Adrenal gland (tissue), 12 donors: ENCODE results near the gene MGAT5B. TPM values are rescaled to one million over a fixed set of nuclear protein-coding genes. Genes with fewer than 3 reads are reported as not detected.

ENCODE experiments used
- DNase-seq, 7 donors: peaks; one replicate each; pipeline ENCODE4 v3.0.0-alpha.2; 2019 to 2020
- H3K27ac ChIP-seq, 5 donors: fragments of 200-600 bp; sonication (generic) in 4 of 5; 1 replicate in 3 of 5; 2 replicates in 2 of 5; pipeline versions ENCODE4 v1.5.1 to v1.8.0; 2016 to 2020; ENCODE audit warnings: mild to moderate bottlenecking in 1 of 5
- H3K27me3 ChIP-seq: fragments of 200-600 bp; 2 replicates; pipeline ENCODE4 v1.8.0; 2021
- H3K36me3 ChIP-seq, 2 donors: fragments of 200-600 bp; replicated peaks in 1 of 2; 1 replicate in 1 of 2; 2 replicates in 1 of 2; pipeline versions ENCODE4 v1.5.1 to v1.8.0; 2018 to 2022
- H3K4me1 ChIP-seq, 2 donors: fragments of 200-600 bp; replicated peaks in 1 of 2; 1 replicate in 1 of 2; 2 replicates in 1 of 2; pipeline versions ENCODE4 v1.5.1 to v1.8.0; 2018 to 2021
- H3K4me3 ChIP-seq, 4 donors: fragments of 200-600 bp; sonication (generic) in 3 of 4; one replicate each; pipeline ENCODE4 v1.5.1; 2016 to 2018
- H3K9me3 ChIP-seq, 3 donors: fragments of 200-600 bp; sonication (generic) in 1 of 3; replicated peaks in 1 of 3; 1 replicate in 2 of 3; 2 replicates in 1 of 3; pipeline versions ENCODE4 v1.5.1 to v1.8.0; 2016 to 2021
- POLR2A ChIP-seq, 2 donors: fragments of 450-650 bp; IDR thresholded peaks; one replicate each; pipeline ENCODE4 v1.6.1; 2017; ENCODE audit warnings: antibody characterized with exemption in 2 of 2, mild to moderate bottlenecking in 2 of 2, moderate library complexity in 1 of 2
- WGBS, 4 donors: extraction: QIAGEN DNeasy Blood & Tissue Kit in 2 of 4; methylation state at CpG; one replicate each; pipeline versions ENCODE4 v1.1.5 to v1.1.7; 2013 to 2017; 5-methylcytosine and 5-hydroxymethylcytosine counted together
- intact Hi-C, 2 donors: fragments of 100-400 bp; cut with DNase I; formaldehyde crosslinking; loops; one replicate each; pipeline versions ENCODE4 v1.14.1 to v1.15.0; 2022 to 2023
- polyA plus RNA-seq, 3 donors: library from polyadenylated mRNA; stranded (reverse); fragments of 200-250 nt in 2 of 3; fragments of 350-450 nt in 1 of 3; fragmentation: Illumina TruSeq in 1 of 3; extraction: RNeasy Lipid Tissue Mini Kit (QIAGEN cat#74804) in 1 of 3; gene quantifications; one replicate each; pipeline ENCODE4 v1.2.3, GENCODE V29; 2013 to 2014
- total RNA-seq, 9 donors: library from RNA; depleted of rRNA in 4 of 9; stranded (reverse); fragments of >200 nt in 4 of 9; fragments of 120-200 nt in 1 of 9; fragmentation: NEBNext Ultra II Directional in 1 of 9; extraction: Animal tissue kit (Norgen Biotek cat#: 25700) in 1 of 9; gene quantifications; one replicate each; pipeline versions ENCODE4 v1.1.0 to v1.2.4, GENCODE V29; 2013 to 2023
- TF ChIP-seq, protein P1 (sequence below), 6 experiments: fragments of 450-650 bp in 4 of 6; fragments of 200-600 bp in 2 of 6; sonication (generic) in 1 of 6; IDR thresholded peaks; 1 replicate in 5 of 6; 2 replicates in 1 of 6; pipeline versions ENCODE4 v1.5.1 to v1.8.0; 2016 to 2021; ENCODE audit warnings: antibody characterized with exemption in 6 of 6, mild to moderate bottlenecking in 2 of 6, moderate library complexity in 1 of 6
- donor health status: healthy with polysubstance abuse.
- donor health status: Bipolar disorder and iron deficiency.
- donor health status: DM: yes; HTN: yes; CAD: no.
- donor health status: DM: no; HTN: no; CAD: no.
- donor health status: DM: no; HTN: no; CAD: no.
- donor health status: DM: yes; HTN: yes; CAD: no.

The MGAT5B gene
- total and polyA plus RNA-seq, 12 donors, result 0.24 to 1.0 (median 0.70) TPM; not detected in 1

DNA sequence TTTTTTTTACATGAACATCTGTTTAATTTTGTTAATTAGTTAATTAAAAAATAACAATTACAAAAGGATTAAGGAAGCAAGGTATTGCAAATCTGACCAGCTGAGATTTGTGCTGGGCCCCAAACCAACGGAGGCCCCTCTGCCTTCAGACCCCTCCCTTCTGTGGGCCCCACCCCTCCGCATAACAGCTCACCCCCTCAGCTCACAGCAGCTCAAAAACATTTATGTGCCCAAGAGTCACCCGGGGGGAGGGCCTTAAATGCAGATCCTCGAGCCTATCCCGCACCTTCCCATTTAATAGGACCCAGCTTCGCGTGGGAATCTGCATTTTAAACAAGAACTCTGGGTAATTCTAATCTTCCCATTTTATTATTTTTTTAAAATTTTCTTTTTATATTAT, 75.0 kb downstream of the MGAT5B start:
- 76 to 85% (median 83%) methylated on average over 7 of the region's 7 CpGs for WGBS, 4 donors
- Histone ChIP-seq H3K9me3 (no peaks in the 10 kb centered on the region), H3K4me3 (no peak overlapping the region), H3K4me1 (no peaks in the 10 kb centered on the region), H3K27ac (no peak overlapping the region), H3K36me3 (no peaks in the 10 kb centered on the region), H3K27me3 (no peaks in the 10 kb centered on the region)
- intact Hi-C loops, result no loop called here
- DNase-seq, result no peak
- TF ChIP-seq POLR2A (IDR thresholded peaks at IDR 0.05), result no peak
- TF ChIP-seq, protein P1, sequence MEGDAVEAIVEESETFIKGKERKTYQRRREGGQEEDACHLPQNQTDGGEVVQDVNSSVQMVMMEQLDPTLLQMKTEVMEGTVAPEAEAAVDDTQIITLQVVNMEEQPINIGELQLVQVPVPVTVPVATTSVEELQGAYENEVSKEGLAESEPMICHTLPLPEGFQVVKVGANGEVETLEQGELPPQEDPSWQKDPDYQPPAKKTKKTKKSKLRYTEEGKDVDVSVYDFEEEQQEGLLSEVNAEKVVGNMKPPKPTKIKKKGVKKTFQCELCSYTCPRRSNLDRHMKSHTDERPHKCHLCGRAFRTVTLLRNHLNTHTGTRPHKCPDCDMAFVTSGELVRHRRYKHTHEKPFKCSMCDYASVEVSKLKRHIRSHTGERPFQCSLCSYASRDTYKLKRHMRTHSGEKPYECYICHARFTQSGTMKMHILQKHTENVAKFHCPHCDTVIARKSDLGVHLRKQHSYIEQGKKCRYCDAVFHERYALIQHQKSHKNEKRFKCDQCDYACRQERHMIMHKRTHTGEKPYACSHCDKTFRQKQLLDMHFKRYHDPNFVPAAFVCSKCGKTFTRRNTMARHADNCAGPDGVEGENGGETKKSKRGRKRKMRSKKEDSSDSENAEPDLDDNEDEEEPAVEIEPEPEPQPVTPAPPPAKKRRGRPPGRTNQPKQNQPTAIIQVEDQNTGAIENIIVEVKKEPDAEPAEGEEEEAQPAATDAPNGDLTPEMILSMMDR (IDR thresholded peaks at IDR 0.05), result no peak

DNA sequence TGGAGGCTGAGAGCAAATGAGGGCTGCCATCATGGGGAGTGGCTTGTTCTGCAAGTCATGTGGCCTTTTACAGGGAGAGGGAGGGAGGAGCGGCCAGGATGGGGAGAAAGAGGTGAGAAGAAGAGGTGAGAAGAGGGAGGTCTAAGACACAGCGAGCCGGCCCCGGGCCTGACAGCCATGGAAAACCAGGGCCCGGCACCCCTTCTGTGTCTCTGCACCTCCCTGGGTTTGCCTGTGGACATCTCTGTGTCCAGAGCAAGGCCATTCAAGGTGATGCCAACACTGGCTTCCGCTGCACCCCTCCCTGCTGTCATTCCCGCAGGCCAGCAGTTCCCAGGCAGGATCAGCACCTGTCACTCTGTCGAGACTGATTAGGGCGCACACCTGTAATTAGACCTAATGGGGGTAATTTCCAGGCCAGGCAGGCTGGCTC, 75.6 kb downstream of the MGAT5B start:
- 71 to 93% (median 86%) methylated on average over 6 to 9 of the region's 9 CpGs for WGBS, 4 donors
- no peaks in the 10 kb centered on the region for H3K36me3 ChIP-seq
- no peaks in the 10 kb centered on the region for H3K27me3 ChIP-seq
- no peaks in the 10 kb centered on the region for H3K9me3 ChIP-seq
- TF ChIP-seq, protein P1 (IDR thresholded peaks at IDR 0.05), result no peak
- no peak for TF ChIP-seq POLR2A (IDR thresholded peaks at IDR 0.05)
- intact Hi-C loops, result no loop called here
- H3K4me1 ChIP-seq, result no peaks in the 10 kb centered on the region
- DNase-seq, result no peak
- no peak overlapping the region for H3K27ac ChIP-seq
- H3K4me3 ChIP-seq, result no peak overlapping the region

DNA sequence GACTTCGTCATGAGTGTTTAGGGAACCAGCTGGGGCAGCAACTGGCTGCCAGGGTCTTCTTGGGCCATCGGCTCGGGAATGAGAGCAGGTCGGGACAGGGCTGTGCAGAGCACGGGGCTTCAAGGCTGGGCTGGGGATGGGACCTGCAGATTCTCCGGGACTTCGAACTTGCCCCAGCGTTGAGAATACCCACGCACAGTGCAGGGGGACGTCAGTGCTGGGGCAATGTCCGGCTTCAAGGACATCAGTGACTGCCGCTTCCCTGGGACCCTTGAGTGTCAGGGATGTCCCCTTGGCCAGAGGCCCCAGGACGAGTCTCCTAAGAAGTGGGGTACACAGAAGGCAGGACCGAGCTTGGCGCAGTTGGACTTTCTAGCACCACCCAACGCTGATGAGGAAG, 76.3 kb downstream of the MGAT5B start:
- H3K36me3 ChIP-seq, result no peaks in the 10 kb centered on the region
- intact Hi-C loops, result no loop called here
- TF ChIP-seq, protein P1 (IDR thresholded peaks at IDR 0.05), result no peak
- TF ChIP-seq POLR2A (IDR thresholded peaks at IDR 0.05), result no peak
- no peaks in the 10 kb centered on the region for H3K9me3 ChIP-seq
- no peak overlapping the region for H3K4me3 ChIP-seq
- no peak overlapping the region for H3K27ac ChIP-seq
- WGBS, 4 donors, result 81 to 89% (median 85%) methylated on average over 15 to 16 of the region's 16 CpGs
- no peaks in the 10 kb centered on the region for H3K4me1 ChIP-seq
- no peak for DNase-seq
- H3K27me3 ChIP-seq, result no peaks in the 10 kb centered on the region

DNA sequence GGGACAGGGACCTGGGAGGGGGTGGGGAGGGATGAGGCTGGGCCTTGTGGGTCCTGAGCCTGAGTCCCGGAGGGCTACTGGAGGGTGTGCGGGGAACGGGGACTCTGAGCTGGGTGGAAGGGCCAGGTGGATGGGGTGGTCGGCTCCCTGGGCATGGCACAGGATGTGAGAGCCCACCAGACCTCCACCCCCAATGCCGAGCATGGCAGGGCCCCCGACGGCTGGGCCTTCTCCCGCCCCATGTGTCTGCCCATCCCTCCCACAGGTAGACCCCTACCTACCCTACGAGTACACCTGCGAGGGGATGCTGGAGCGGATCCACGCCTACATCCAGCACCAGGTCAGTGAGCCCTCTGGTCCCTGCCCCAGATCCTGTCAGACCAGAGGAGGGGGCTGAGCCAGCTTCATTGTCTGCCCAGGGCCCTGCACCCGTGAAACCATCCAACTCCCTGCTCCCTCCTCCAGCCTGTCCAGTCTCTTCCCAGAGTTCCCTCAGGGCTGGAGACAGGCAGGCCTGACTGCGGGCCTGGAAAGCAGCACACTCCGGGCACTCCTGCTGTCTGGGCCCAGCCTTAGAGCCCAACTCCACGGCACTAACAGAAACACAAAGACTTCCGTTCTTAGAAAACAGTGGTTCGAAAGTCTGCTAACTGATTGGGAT, 78.0 kb downstream of the MGAT5B start:
- 80 to 87% (median 83%) methylated on average over 2 to 18 of the region's 18 CpGs for WGBS, 4 donors
- Histone ChIP-seq H3K36me3 (no peaks in the 10 kb centered on the region), H3K4me3 (no peak overlapping the region), H3K27ac (no peak overlapping the region), H3K4me1 (no peaks in the 10 kb centered on the region), H3K9me3 (no peaks in the 10 kb centered on the region), H3K27me3 (no peaks in the 10 kb centered on the region)
- intact Hi-C loops, result no loop called here
- TF ChIP-seq, protein P1 (IDR thresholded peaks at IDR 0.05), result no peak
- no peak for TF ChIP-seq POLR2A (IDR thresholded peaks at IDR 0.05)
- DNase-seq, result no peak
